HL-60 (cell line): Measurements from ENCODE around the gene TMC6.
"Not testable (repeated sequence)": the region's sequence is repeated elsewhere in the genome, so short reads cannot be mapped to it uniquely, and the experiment has no call there.

Experiments used
- DNase-seq, 2 experiments: peaks; one replicate each; pipeline ENCODE4 v3.0.0-alpha.2; 2010 to 2020; ENCODE audit warnings: low read depth in 1 of 2, low spot score in 1 of 2
- H3K27ac ChIP-seq: fragments of 250-450 bp; sonication (Bioruptor Pico); replicated peaks from 2 replicates; pipeline ENCODE4 v1.5.1; 2020; ENCODE audit warnings: mild to moderate bottlenecking, moderate library complexity
- H3K27me3 ChIP-seq: fragments of 250-450 bp; sonication (Bioruptor Pico); 2 replicates; pipeline ENCODE4 v1.5.1; 2021; ENCODE audit warnings: mild to moderate bottlenecking, moderate library complexity; ENCODE audit not compliant: insufficient read depth, poor library complexity, severe bottlenecking
- H3K4me3 ChIP-seq: replicated peaks from 2 replicates; pipeline ENCODE4 v1.5.1; 2011; ENCODE audit warnings: mild to moderate bottlenecking, control low read depth, low read length; ENCODE audit not compliant: insufficient read depth
- GABPA ChIP-seq: IDR thresholded peaks from 2 replicates; pipeline ENCODE4 v1.6.1; 2012; ENCODE audit warnings: low read depth
- POLR2AphosphoS5 ChIP-seq: IDR thresholded peaks from 2 replicates; pipeline ENCODE4 v1.6.1; 2012; ENCODE audit warnings: low read depth
- SPI1 ChIP-seq: IDR thresholded peaks from 2 replicates; pipeline ENCODE4 v1.6.1; 2012; ENCODE audit warnings: low read depth, mild to moderate bottlenecking, borderline replicate concordance
- TF ChIP-seq, protein P1 (sequence below): IDR thresholded peaks from 2 replicates; pipeline ENCODE4 v1.6.1; 2012; ENCODE audit warnings: low read depth; ENCODE audit not compliant: insufficient replicate concordance
- TF ChIP-seq, protein P2 (sequence below): IDR thresholded peaks from one replicate; pipeline ENCODE4 v1.5.1; 2011; ENCODE audit warnings: low read length, control low read depth, inconsistent platforms; ENCODE audit not compliant: insufficient read depth

TMC6 gene

DNA sequence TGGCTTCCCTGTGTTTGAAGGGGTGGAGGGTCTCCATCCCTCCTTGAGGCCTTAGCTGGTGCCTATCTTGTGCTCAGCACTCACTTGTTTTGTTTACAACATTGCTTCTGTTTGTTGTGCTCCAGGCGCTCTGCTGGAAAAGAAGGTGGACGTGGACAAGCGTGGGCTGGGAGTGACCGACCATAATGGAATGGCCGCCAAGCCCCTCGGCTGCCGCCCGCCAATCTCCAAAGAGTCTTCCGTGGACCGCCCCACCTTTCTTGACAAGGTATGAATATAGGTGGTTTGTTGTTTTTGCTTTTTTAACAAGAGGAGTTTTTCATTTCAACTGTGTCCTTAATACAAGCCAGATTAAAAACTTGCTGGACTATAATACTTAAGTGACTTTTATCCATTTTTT is 53.5 kb downstream of the TMC6 start:
- H3K27me3 ChIP-seq: no peaks in the 10 kb centered on the region
- no peak overlapping the region for H3K4me3 ChIP-seq
- H3K27ac ChIP-seq: no peak overlapping the region
- DNase-seq: no peak
- no peak for TF ChIP-seq GABPA
- TF ChIP-seq, protein P1, sequence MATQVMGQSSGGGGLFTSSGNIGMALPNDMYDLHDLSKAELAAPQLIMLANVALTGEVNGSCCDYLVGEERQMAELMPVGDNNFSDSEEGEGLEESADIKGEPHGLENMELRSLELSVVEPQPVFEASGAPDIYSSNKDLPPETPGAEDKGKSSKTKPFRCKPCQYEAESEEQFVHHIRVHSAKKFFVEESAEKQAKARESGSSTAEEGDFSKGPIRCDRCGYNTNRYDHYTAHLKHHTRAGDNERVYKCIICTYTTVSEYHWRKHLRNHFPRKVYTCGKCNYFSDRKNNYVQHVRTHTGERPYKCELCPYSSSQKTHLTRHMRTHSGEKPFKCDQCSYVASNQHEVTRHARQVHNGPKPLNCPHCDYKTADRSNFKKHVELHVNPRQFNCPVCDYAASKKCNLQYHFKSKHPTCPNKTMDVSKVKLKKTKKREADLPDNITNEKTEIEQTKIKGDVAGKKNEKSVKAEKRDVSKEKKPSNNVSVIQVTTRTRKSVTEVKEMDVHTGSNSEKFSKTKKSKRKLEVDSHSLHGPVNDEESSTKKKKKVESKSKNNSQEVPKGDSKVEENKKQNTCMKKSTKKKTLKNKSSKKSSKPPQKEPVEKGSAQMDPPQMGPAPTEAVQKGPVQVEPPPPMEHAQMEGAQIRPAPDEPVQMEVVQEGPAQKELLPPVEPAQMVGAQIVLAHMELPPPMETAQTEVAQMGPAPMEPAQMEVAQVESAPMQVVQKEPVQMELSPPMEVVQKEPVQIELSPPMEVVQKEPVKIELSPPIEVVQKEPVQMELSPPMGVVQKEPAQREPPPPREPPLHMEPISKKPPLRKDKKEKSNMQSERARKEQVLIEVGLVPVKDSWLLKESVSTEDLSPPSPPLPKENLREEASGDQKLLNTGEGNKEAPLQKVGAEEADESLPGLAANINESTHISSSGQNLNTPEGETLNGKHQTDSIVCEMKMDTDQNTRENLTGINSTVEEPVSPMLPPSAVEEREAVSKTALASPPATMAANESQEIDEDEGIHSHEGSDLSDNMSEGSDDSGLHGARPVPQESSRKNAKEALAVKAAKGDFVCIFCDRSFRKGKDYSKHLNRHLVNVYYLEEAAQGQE: no peak
- no peak for TF ChIP-seq POLR2AphosphoS5
- TF ChIP-seq, protein P2, sequence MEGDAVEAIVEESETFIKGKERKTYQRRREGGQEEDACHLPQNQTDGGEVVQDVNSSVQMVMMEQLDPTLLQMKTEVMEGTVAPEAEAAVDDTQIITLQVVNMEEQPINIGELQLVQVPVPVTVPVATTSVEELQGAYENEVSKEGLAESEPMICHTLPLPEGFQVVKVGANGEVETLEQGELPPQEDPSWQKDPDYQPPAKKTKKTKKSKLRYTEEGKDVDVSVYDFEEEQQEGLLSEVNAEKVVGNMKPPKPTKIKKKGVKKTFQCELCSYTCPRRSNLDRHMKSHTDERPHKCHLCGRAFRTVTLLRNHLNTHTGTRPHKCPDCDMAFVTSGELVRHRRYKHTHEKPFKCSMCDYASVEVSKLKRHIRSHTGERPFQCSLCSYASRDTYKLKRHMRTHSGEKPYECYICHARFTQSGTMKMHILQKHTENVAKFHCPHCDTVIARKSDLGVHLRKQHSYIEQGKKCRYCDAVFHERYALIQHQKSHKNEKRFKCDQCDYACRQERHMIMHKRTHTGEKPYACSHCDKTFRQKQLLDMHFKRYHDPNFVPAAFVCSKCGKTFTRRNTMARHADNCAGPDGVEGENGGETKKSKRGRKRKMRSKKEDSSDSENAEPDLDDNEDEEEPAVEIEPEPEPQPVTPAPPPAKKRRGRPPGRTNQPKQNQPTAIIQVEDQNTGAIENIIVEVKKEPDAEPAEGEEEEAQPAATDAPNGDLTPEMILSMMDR: no peak
- TF ChIP-seq SPI1: no peak

DNA sequence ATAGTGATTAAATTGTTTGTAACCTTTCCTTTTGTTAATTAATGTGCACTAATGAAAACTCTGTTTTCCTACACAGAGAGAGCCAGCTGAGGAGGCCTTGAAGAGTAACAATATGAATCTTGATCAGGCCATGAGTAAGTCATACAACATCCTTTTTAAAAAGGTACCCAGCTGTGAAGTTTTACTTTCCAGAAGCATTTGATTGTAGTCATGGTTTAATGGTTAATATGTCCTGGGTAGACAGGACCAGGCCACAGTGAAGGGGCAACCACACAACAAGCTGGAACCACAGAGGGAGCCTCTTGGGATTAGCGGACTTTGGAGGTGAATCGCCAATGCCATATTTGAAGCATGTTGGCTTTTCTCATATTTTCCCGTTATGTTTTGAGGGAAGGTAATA is 55.6 kb downstream of the TMC6 start:
- DNase-seq: no peak
- Histone ChIP-seq H3K4me3 (no peak overlapping the region), H3K27ac (no peak overlapping the region), H3K27me3 (no peaks in the 10 kb centered on the region)
- no peak for TF ChIP-seq POLR2AphosphoS5

GRCh38 chr17:78069695-78070094 is 58.9 kb downstream of the TMC6 start:
- TF ChIP-seq POLR2AphosphoS5 (no peak), SPI1 (no peak)
- TF ChIP-seq, protein P2: no peak
- Histone ChIP-seq H3K27ac (no peak overlapping the region), H3K4me3 (no peak overlapping the region), H3K27me3 (no peaks in the 10 kb centered on the region)
- DNase-seq: no peak

- not testable (repeated sequence) for H3K4me3 ChIP-seq, DNase-seq, H3K27ac ChIP-seq, H3K27me3 ChIP-seq
These were observed 61.6 kb downstream of the TMC6 start for GRCh38 chr17:78066976-78067375.

GRCh38 chr17:78064708-78065107 is 63.8 kb downstream of the TMC6 start:
- no peak for TF ChIP-seq POLR2AphosphoS5
- TF ChIP-seq SPI1: no peak
- TF ChIP-seq, protein P1: no peak
- TF ChIP-seq, protein P2: no peak
- TF ChIP-seq GABPA: no peak
- Histone ChIP-seq H3K27me3 (no peaks in the 10 kb centered on the region), H3K4me3 (no peak overlapping the region), H3K27ac (no peak overlapping the region)
- no peak for DNase-seq
